Stimulated activated memory B cell treated with anti-CD40 and anti-IgM and Interleukin-4, amounts not matched to agents 10 μg/mL and 1 μg/mL and 100 μg/mL, for 72 hours (primary cell): ENCODE measurements around the gene ATP6V0A1.
"Not testable (repeated sequence)": the region's sequence is repeated elsewhere in the genome, so short reads cannot be mapped to it uniquely, and the experiment has no call there.

Source experiments
- ATAC-seq: fragments of 150-1000 bp; cut with Tn5 transposase; 2 replicates; pipeline ENCODE4 v1.10.0; 2021
- H3K27ac Mint-ChIP-seq: one replicate; pipeline ENCODE4 v1.8.0; 2022; ENCODE audit warnings: mild to moderate bottlenecking, mixed read lengths
- H3K27me3 Mint-ChIP-seq: one replicate; pipeline ENCODE4 v1.8.0; 2022; ENCODE audit warnings: mixed read lengths
- H3K36me3 Mint-ChIP-seq: one replicate; pipeline ENCODE4 v1.8.0; 2022; ENCODE audit warnings: mixed read lengths
- H3K4me1 Mint-ChIP-seq: one replicate; pipeline ENCODE4 v1.8.0; 2022; ENCODE audit warnings: mixed read lengths
- H3K4me3 Mint-ChIP-seq: one replicate; pipeline ENCODE4 v1.8.0; 2022; ENCODE audit warnings: mild to moderate bottlenecking, moderate library complexity, mixed read lengths
- H3K9me3 Mint-ChIP-seq: one replicate; pipeline ENCODE4 v1.8.0; 2022; ENCODE audit warnings: mixed read lengths

The ATP6V0A1 gene

DNA sequence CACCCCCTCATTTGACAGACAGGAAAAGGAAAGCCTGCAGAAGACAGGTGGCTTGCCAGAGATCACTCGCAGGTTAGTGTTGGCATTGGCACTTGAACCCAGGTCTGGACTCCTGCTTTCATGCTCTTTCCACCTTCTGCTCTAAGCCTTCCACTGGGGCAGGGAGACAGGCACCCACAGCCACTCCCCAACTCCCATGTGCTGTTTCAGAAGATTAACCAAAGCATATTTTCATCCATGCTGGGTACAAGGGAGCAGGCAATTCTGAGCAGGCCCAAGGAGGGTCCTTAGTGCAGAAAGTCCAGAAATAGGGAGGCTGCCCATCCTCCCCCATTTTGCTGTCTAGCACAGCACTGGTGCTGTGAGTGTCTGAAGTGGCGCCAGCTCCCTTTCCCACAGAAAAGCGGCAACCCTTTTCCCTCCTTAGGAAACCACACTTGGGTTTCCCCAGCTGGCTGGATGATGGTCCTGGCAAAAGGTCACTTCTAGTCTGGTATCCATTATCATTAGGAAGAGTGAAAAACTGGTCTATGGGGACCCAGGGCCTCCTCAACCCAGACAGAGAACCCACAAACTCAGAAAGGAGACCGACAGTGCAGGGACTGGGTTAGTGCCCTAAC, 33.6 kb upstream of the ATP6V0A1 start:
- Mint-ChIP-seq H3K4me1 (peaks cover 24% of the 10 kb centered on the region), H3K9me3 (no peaks in the 10 kb centered on the region), H3K27ac (no peak overlapping the region), H3K36me3 (no peaks in the 10 kb centered on the region), H3K4me3 (no peak overlapping the region), H3K27me3 (peaks cover 50% of the 10 kb centered on the region)
- no peak for ATAC-seq

DNA sequence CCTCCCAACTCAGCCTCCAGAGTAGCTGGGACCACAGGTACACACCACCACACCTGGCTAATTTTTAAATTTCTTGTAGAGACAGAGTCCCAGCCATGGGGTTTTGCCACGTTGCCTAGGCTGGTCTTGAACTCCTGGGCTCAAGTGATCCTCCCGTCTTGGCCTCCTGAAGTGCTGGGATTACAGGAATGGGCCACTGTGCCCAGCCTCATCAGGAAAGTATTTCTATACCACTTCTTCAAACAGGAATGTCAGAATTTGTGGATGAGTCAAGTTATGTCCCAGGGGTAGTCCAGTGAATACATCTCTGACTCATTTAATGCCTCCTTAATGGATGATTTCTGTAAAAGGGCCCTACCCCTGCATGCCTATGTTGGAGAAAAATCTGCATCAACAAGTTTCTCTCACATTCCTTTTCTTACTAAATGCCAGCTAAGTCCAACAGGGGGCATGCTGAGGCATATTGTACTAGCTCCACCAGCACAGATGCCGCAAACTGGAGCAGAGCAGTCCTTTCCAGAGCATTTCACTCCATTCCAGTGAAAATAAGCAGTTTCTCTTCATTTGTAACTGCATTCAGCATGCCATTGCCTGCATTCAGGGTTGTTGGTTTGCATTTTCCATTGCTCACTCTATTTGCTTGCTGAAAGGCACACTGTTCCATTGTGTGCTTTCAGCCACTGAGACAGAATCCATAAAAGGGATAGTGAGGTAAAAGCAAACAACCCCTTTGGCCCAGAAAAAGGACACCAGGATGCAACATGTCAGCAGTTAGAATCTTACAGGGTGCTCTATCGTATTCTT, 30.3 kb upstream of the ATP6V0A1 start:
- Mint-ChIP-seq H3K9me3 (no peaks in the 10 kb centered on the region), H3K4me1 (peaks cover 16% of the 10 kb centered on the region), H3K27ac (no peak overlapping the region), H3K36me3 (no peaks in the 10 kb centered on the region), H3K27me3 (peaks cover 18% of the 10 kb centered on the region), H3K4me3 (no peak overlapping the region)
- peak; percentile 66 for ATAC-seq

DNA sequence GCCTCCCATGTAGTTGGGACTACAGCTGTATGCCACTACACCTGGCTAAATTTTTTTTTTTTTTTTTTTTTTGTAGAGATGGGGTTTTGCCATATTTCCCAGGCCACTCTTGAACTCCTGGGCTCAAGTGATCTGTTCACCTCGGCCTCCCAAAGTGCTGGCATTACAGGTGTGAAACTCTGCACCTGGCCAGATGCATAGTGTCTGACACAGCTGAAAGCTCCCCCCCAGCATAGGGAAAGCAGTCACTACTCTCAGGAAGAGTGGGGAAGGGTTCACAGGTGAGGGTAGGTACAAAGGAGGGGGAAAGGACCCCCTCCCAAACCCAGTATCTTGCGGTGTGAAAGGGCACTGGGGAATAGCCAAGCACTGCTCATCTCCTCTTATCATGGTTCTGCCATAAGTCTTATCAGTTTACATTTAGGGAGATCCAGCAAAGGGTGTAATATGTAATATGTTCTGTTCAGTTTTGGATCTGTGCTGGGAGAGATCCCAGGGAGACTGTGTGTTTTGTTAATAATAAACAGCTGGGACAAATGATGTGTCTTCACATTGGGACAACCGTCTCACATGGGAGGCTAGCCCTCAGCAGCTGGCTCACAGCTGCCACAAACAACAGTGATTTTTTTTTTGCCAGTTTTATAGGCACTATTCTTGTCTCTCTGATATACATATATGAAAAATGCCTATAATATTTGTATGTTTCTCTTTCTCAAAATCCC, 28.8 kb upstream of the ATP6V0A1 start:
- Mint-ChIP-seq H3K36me3 (no peaks in the 10 kb centered on the region), H3K4me1 (peaks cover 16% of the 10 kb centered on the region), H3K27ac (no peak overlapping the region), H3K27me3 (peaks cover 4% of the 10 kb centered on the region), H3K4me3 (no peak overlapping the region), H3K9me3 (no peaks in the 10 kb centered on the region)
- no peak for ATAC-seq

- Mint-ChIP-seq H3K4me3 (no peak overlapping the region), H3K27ac (no peak overlapping the region), H3K9me3 (no peaks in the 10 kb centered on the region), H3K4me1 (peaks cover 16% of the 10 kb centered on the region), H3K27me3 (no peaks in the 10 kb centered on the region), H3K36me3 (no peaks in the 10 kb centered on the region)
- ATAC-seq: no peak
Measured at GRCh38 chr17:42431758-42432161, 26.9 kb upstream of the ATP6V0A1 start.

GRCh38 chr17:42436391-42436790, 22.3 kb upstream of the ATP6V0A1 start:
- Mint-ChIP-seq H3K4me3 (no peak overlapping the region), H3K36me3 (no peaks in the 10 kb centered on the region)

GRCh38 chr17:42438600-42439567, 19.8 kb upstream of the ATP6V0A1 start:
- Mint-ChIP-seq H3K27ac (no peak overlapping the region), H3K36me3 (no peaks in the 10 kb centered on the region)

More at GRCh38 chr17:42436391-42436790, 22.3 kb upstream of the ATP6V0A1 start:
- Mint-ChIP-seq H3K9me3 (no peaks in the 10 kb centered on the region), H3K27me3 (no peaks in the 10 kb centered on the region), H3K27ac (no peak overlapping the region), H3K4me1 (peaks cover 2% of the 10 kb centered on the region)
- ATAC-seq: no peak

GRCh38 chr17:42441371-42442195, 17.1 kb upstream of the ATP6V0A1 start:
- Mint-ChIP-seq H3K9me3 (no peaks in the 10 kb centered on the region), H3K4me3 (no peak overlapping the region), H3K27me3 (no peaks in the 10 kb centered on the region), H3K4me1 (peaks cover 11% of the 10 kb centered on the region), H3K27ac (no peak overlapping the region), H3K36me3 (no peaks in the 10 kb centered on the region)
- no peak for ATAC-seq

More at GRCh38 chr17:42438600-42439567, 19.8 kb upstream of the ATP6V0A1 start:
- Mint-ChIP-seq H3K27me3 (no peaks in the 10 kb centered on the region), H3K9me3 (no peaks in the 10 kb centered on the region), H3K4me1 (peaks cover 11% of the 10 kb centered on the region), H3K4me3 (no peak overlapping the region)
- ATAC-seq: no peak

- Mint-ChIP-seq H3K4me3 (no peak overlapping the region), H3K4me1 (peaks cover 11% of the 10 kb centered on the region), H3K27me3 (no peaks in the 10 kb centered on the region), H3K36me3 (no peaks in the 10 kb centered on the region), H3K27ac (no peak overlapping the region), H3K9me3 (no peaks in the 10 kb centered on the region)
- ATAC-seq: no peak
Measured at GRCh38 chr17:42442196-42442565, 16.5 kb upstream of the ATP6V0A1 start.

DNA sequence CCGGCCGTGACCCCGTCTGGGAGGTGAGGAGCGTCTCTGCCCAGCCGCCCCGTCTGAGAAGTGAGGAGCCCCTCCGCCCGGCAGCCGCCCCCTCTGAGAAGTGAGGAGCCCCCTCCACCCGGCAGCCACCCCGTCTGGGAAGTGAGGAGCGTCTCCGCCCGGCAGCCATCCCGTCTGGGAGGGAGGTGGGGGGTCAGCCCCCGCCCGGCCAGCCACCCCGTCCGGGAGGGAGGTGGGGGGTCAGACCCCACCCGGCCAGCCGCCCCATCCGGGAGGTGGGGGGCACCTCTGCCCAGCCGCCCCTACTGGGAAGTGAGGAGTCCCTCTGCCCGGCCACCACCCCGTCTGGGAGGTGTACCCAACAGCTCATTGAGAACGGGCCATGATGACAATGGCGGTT, 9.5 kb upstream of the ATP6V0A1 start:
- H3K27me3 Mint-ChIP-seq, H3K9me3 Mint-ChIP-seq, ATAC-seq, H3K4me3 Mint-ChIP-seq, H3K27ac Mint-ChIP-seq, H3K36me3 Mint-ChIP-seq: not testable (repeated sequence)
- peaks cover 20% of the 10 kb centered on the region for H3K4me1 Mint-ChIP-seq

DNA sequence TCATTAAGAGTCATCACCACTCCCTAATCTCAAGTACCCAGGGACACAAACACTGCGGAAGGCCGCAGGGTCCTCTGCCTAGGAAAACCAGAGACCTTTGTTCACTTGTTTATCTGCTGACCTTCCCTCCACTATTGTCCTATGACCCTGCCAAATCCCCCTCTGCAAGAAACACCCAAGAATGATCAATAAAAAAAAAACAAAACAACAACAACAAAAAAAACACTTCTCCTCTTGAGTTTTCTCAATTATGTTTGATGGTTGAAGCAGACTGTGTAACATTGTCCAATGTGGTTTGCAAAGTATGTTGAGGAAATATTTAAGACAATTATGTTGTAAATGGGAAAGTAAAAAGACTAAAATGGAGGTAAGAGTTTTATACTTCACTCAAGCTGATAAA, 8.8 kb upstream of the ATP6V0A1 start:
- Mint-ChIP-seq H3K4me1 (peaks cover 25% of the 10 kb centered on the region), H3K27ac (peak overlapping the region; percentile 74)
- ATAC-seq, H3K27me3 Mint-ChIP-seq, H3K36me3 Mint-ChIP-seq, H3K4me3 Mint-ChIP-seq, H3K9me3 Mint-ChIP-seq: not testable (repeated sequence)

GRCh38 chr17:42451270-42451669, 7.4 kb upstream of the ATP6V0A1 start:
- ATAC-seq, H3K36me3 Mint-ChIP-seq, H3K9me3 Mint-ChIP-seq, H3K27me3 Mint-ChIP-seq, H3K27ac Mint-ChIP-seq, H3K4me3 Mint-ChIP-seq: not testable (repeated sequence)
- H3K4me1 Mint-ChIP-seq: peaks cover 36% of the 10 kb centered on the region

GRCh38 chr17:42453439-42453838, 5.2 kb upstream of the ATP6V0A1 start:
- Mint-ChIP-seq H3K9me3 (peaks cover 3% of the 10 kb centered on the region), H3K4me3 (peak overlapping the region; percentile 60), H3K36me3 (no peaks in the 10 kb centered on the region), H3K27me3 (no peaks in the 10 kb centered on the region), H3K27ac (peak overlapping the region; percentile 86), H3K4me1 (peaks cover 56% of the 10 kb centered on the region)
- ATAC-seq: peak; percentile 80

DNA sequence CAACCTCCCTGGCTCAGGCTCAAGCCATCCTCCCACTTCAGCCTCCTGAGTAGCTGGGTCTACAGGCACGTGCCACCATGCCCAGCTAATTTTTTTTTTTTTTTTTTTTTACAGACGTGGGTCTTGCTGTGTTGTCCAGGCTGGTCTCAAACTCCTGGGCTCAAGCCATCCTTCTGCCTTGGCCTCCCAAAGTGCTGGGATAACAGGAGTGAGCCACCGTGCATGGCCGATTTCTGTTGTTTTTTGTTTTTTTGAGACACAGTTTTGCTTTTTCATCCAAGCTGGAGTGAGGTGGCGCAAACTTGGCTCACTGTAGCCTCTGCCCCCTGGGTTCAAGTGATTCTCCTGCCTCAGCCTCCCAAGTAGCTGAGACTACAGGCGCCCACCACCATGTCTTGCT, 3.7 kb upstream of the ATP6V0A1 start:
- H3K27me3 Mint-ChIP-seq, H3K27ac Mint-ChIP-seq, ATAC-seq, H3K9me3 Mint-ChIP-seq, H3K36me3 Mint-ChIP-seq, H3K4me3 Mint-ChIP-seq: not testable (repeated sequence)
- peaks cover 71% of the 10 kb centered on the region for H3K4me1 Mint-ChIP-seq
